MV-4-11 (cell line): ENCODE data around the gene CD96.

ENCODE experiments used
- DNase-seq: peaks from one replicate; lab custom pipeline; 2025; lab: John Stamatoyannopoulos, UW

CD96 gene

GRCh38 chr3:111676211-111677006, 134.4 kb downstream of the CD96 start:
- DNase-seq = no peak

GRCh38 chr3:111677007-111677392, 135.0 kb downstream of the CD96 start:
- DNase-seq = no peak

- DNase-seq = no peak
Measured at GRCh38 chr3:111681661-111682426, 139.8 kb downstream of the CD96 start.

GRCh38 chr3:111684640-111685039, 142.6 kb downstream of the CD96 start:
- DNase-seq = peak; percentile 17

- DNase-seq = no peak
Measured at GRCh38 chr3:111688190-111688800, 146.3 kb downstream of the CD96 start.

GRCh38 chr3:111690242-111690641, 148.2 kb downstream of the CD96 start:
- DNase-seq = peak; percentile 15

GRCh38 chr3:111691293-111691909, 149.4 kb downstream of the CD96 start:
- no peak for DNase-seq

GRCh38 chr3:111692593-111693552, 150.9 kb downstream of the CD96 start:
- DNase-seq = no peak

GRCh38 chr3:111694471-111694870, 152.5 kb downstream of the CD96 start:
- DNase-seq = no peak

- peak; percentile 16 for DNase-seq
Measured at GRCh38 chr3:111695636-111696117, 153.7 kb downstream of the CD96 start.

GRCh38 chr3:111700054-111700453, 158.1 kb downstream of the CD96 start:
- no peak for DNase-seq

- no peak for DNase-seq
Measured at GRCh38 chr3:111701292-111701906, 159.4 kb downstream of the CD96 start.
